Neural progenitor cell (in vitro differentiated cells): Measurements from ENCODE around the gene LMX1B. TPM values are rescaled to one million over a fixed set of nuclear protein-coding genes. Genes with fewer than 3 reads are reported as not detected.

ENCODE experiments used
- DNase-seq: peaks from one replicate; pipeline ENCODE4 v3.0.0-alpha.2; 2016; ENCODE audit warnings: low spot score
- H2AFZ ChIP-seq: fragments of 200-600 bp; sonication (generic); replicated peaks from 2 replicates; pipeline ENCODE4 v1.6.1; 2016; ENCODE audit warnings: antibody characterized with exemption
- H3F3A ChIP-seq: fragments of 200-600 bp; sonication (generic); 2 replicates; pipeline ENCODE4 v1.6.1; 2016; ENCODE audit warnings: antibody characterized with exemption, low read depth
- H3K27ac ChIP-seq: fragments of 200-600 bp; sonication (generic); 2 replicates; pipeline ENCODE4 v1.5.1; 2016; ENCODE audit warnings: mild to moderate bottlenecking
- H3K27me3 ChIP-seq: fragments of 200-600 bp; sonication (generic); 2 replicates; pipeline ENCODE4 v1.6.1; 2016; ENCODE audit warnings: mild to moderate bottlenecking, moderate library complexity
- H3K36me3 ChIP-seq: fragments of 200-600 bp; sonication (generic); 2 replicates; pipeline ENCODE4 v1.5.1; 2016
- H3K4me1 ChIP-seq: fragments of 200-600 bp; sonication (generic); 2 replicates; pipeline ENCODE4 v1.6.1; 2016; ENCODE audit warnings: mixed run types
- H3K4me2 ChIP-seq: fragments of 200-600 bp; sonication (generic); 2 replicates; pipeline ENCODE4 v1.6.1; 2016
- H3K4me3 ChIP-seq: fragments of 200-600 bp; sonication (generic); 2 replicates; pipeline ENCODE4 v1.5.1; 2016
- H3K79me2 ChIP-seq: fragments of 200-600 bp; sonication (generic); 2 replicates; pipeline ENCODE4 v1.6.1; 2016; ENCODE audit warnings: low read depth
- H3K9ac ChIP-seq: fragments of 200-600 bp; sonication (generic); 2 replicates; pipeline ENCODE4 v1.6.1; 2016
- H3K9me3 ChIP-seq: fragments of 200-600 bp; sonication (generic); 2 replicates; pipeline ENCODE4 v1.5.1; 2016; ENCODE audit warnings: low read depth
- H4K20me1 ChIP-seq: fragments of 200-600 bp; sonication (generic); 2 replicates; pipeline ENCODE4 v1.6.1; 2016; ENCODE audit warnings: low read depth
- H3K27ac Mint-ChIP-seq: 3 replicates; pipeline ENCODE4 v1.8.0; 2021; ENCODE audit warnings: mixed read lengths
- H3K27me3 Mint-ChIP-seq: 2 replicates; pipeline ENCODE4 v1.8.0; 2022; ENCODE audit warnings: low read depth, mild to moderate bottlenecking, inconsistent platforms, moderate library complexity, mixed read lengths; ENCODE audit not compliant: insufficient read depth
- H3K36me3 Mint-ChIP-seq: 3 replicates; pipeline ENCODE4 v1.8.0; 2021; ENCODE audit warnings: mixed read lengths
- H3K4me1 Mint-ChIP-seq: 3 replicates; pipeline ENCODE4 v1.8.0; 2021; ENCODE audit warnings: mixed read lengths
- H3K4me3 Mint-ChIP-seq: 3 replicates; pipeline ENCODE4 v1.8.0; 2021; ENCODE audit warnings: mild to moderate bottlenecking, moderate library complexity, mixed read lengths
- H3K9me3 Mint-ChIP-seq: 3 replicates; pipeline ENCODE4 v1.8.0; 2020; ENCODE audit warnings: mixed read lengths
- EZH2 ChIP-seq: fragments of 200-600 bp; sonication (generic); IDR thresholded peaks from 2 replicates; pipeline ENCODE4 v1.6.1; 2017; ENCODE audit warnings: antibody characterized with exemption, mild to moderate bottlenecking, moderate library complexity
- EZH2phosphoT487 ChIP-seq: fragments of 200-600 bp; sonication (generic); IDR thresholded peaks from 2 replicates; pipeline ENCODE4 v1.6.1; 2017; ENCODE audit warnings: antibody characterized with exemption
- total RNA-seq: library from RNA; depleted of rRNA; stranded (reverse); fragments of >200 nt; gene quantifications from 2 replicates; pipeline ENCODE4 v1.2.3, GENCODE V29; 2015; ENCODE audit warnings: low replicate concordance
- TF ChIP-seq, protein P1 (sequence below): fragments of 200-600 bp; sonication (generic); IDR thresholded peaks from 2 replicates; pipeline ENCODE4 v1.5.1; 2017; ENCODE audit warnings: antibody characterized with exemption, mild to moderate bottlenecking

LMX1B gene
- total RNA-seq, 1 donor from 2014 or later: 0.19 TPM

DNA sequence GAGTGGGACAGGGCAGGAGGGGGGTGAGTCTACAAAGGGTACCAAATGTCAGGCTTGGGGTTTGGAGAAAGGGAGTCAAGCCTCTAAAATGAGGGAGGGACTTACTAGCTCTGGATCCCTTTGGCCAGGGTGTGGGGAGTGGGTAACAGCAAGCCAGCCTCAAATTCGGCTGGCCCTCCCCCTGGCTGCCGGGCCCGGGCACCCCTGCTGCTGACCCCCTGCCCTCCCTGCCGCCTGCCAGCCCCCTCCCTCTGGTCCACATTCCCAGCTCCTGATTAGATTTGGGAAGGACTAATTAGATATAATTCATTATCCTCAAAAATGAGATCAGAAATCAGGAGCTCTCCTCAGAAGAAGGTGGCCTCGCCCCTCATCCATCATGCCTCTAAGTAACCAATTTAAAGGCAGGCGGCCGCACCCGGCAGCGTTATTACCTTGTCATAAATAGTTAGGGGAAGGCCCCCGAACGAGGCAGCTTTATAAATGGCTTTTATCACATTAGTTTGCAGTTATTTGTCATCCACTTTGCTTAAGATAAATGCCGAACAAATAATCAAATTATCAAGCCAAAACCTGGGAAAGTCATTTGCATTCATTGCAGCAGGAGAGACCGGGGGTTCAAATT, 44.6 kb downstream of the LMX1B start:
- Histone ChIP-seq H3K9me3 (no peaks in the 10 kb centered on the region), H3K27ac (no peak overlapping the region), H3K4me2 (peak overlapping the region; percentile 60), H3F3A (peaks cover 24% of the 10 kb centered on the region), H4K20me1 (peaks cover 27% of the 10 kb centered on the region), H3K4me1 (peaks cover 38% of the 10 kb centered on the region), H2AFZ (no peak overlapping the region), H3K4me3 (no peak overlapping the region), H3K79me2 (no peaks in the 10 kb centered on the region), H3K27me3 (peaks cover 55% of the 10 kb centered on the region), H3K9ac (no peak overlapping the region), H3K36me3 (no peaks in the 10 kb centered on the region)
- Mint-ChIP-seq H3K27ac (peak overlapping the region; percentile 21), H3K36me3 (peaks cover 1% of the 10 kb centered on the region), H3K27me3 (peaks cover 43% of the 10 kb centered on the region), H3K9me3 (no peaks in the 10 kb centered on the region), H3K4me1 (peaks cover 54% of the 10 kb centered on the region), H3K4me3 (peak overlapping the region; percentile 15)
- no peak for TF ChIP-seq EZH2phosphoT487
- TF ChIP-seq, protein P1, sequence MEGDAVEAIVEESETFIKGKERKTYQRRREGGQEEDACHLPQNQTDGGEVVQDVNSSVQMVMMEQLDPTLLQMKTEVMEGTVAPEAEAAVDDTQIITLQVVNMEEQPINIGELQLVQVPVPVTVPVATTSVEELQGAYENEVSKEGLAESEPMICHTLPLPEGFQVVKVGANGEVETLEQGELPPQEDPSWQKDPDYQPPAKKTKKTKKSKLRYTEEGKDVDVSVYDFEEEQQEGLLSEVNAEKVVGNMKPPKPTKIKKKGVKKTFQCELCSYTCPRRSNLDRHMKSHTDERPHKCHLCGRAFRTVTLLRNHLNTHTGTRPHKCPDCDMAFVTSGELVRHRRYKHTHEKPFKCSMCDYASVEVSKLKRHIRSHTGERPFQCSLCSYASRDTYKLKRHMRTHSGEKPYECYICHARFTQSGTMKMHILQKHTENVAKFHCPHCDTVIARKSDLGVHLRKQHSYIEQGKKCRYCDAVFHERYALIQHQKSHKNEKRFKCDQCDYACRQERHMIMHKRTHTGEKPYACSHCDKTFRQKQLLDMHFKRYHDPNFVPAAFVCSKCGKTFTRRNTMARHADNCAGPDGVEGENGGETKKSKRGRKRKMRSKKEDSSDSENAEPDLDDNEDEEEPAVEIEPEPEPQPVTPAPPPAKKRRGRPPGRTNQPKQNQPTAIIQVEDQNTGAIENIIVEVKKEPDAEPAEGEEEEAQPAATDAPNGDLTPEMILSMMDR: no peak
- no peak for TF ChIP-seq EZH2
- no peak for DNase-seq

DNA sequence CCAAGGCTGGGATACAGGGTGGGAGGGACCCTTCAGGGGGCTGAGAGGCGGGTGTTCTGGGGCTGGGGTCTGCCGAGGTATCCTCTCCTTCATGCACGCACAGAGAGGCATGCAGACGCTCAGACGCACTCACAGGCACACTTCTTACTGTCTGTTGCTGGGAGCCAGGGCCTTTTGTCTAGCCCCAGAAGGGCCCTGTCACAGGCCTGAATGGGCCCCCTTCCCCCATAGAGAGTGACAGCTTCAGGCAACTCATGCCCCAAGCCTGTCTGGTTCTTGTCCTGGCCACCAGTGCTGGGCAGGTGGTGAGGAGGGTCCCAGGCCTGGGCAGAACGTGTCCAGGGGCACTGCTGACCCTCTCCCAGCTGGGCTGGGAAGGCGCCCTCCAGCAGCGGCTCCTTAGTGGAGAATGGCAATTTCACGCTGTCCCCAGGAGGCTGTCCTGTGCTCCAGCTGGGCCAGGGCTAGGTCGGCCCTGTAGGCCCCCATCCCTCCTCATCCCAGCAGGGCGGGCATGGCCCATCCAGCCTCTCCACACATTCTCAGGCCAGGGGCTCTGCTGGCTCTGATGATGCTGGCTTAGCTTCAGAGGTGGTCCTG, 45.3 kb downstream of the LMX1B start:
- H3K4me1 ChIP-seq: peaks cover 33% of the 10 kb centered on the region
- H4K20me1 ChIP-seq: peaks cover 32% of the 10 kb centered on the region
- Mint-ChIP-seq H3K27ac (peak overlapping the region; percentile 21), H3K36me3 (peaks cover 1% of the 10 kb centered on the region), H3K4me3 (no peak overlapping the region), H3K9me3 (no peaks in the 10 kb centered on the region), H3K4me1 (peaks cover 51% of the 10 kb centered on the region), H3K27me3 (peaks cover 38% of the 10 kb centered on the region)
- peaks cover 53% of the 10 kb centered on the region for H3K27me3 ChIP-seq
- TF ChIP-seq EZH2 (no peak), EZH2phosphoT487 (no peak)
- TF ChIP-seq, protein P1: no peak
- peak overlapping the region; percentile 60 for H3K4me2 ChIP-seq
- H3K9ac ChIP-seq: no peak overlapping the region
- no peaks in the 10 kb centered on the region for H3K9me3 ChIP-seq
- no peak overlapping the region for H2AFZ ChIP-seq
- no peaks in the 10 kb centered on the region for H3K79me2 ChIP-seq
- peaks cover 30% of the 10 kb centered on the region for H3F3A ChIP-seq
- H3K4me3 ChIP-seq: no peak overlapping the region
- H3K36me3 ChIP-seq: no peaks in the 10 kb centered on the region
- no peak overlapping the region for H3K27ac ChIP-seq
- DNase-seq: peak; percentile 68

DNA sequence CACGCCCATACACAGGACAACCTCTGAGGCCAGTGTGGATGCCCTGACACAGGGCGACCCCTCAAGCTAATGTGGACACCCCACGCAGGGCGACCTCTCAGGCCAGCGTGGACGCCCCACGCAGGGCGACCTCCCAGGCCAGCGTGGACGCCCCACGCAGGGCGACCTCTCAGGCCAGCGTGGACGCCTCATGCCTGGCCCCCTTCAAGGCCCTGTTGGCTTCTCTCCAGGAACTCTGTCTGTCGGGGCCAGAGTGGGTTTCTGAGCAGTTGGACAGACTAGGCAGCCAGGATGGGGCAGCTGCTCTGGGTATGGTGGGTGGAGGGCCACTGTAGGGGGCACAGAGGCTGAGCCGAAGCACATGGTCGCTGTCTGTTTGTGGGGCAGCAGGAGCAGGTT, 47.4 kb downstream of the LMX1B start:
- TF ChIP-seq, protein P1: no peak
- TF ChIP-seq EZH2: no peak
- Histone ChIP-seq H3K27ac (no peak overlapping the region), H3K4me2 (no peak overlapping the region), H3K36me3 (no peaks in the 10 kb centered on the region), H3K79me2 (no peaks in the 10 kb centered on the region), H3F3A (peaks cover 46% of the 10 kb centered on the region), H3K27me3 (peaks cover 52% of the 10 kb centered on the region), H3K9me3 (no peaks in the 10 kb centered on the region), H3K4me3 (no peak overlapping the region), H3K4me1 (peaks cover 52% of the 10 kb centered on the region), H4K20me1 (peaks cover 37% of the 10 kb centered on the region), H3K9ac (no peak overlapping the region), H2AFZ (no peak overlapping the region)
- Mint-ChIP-seq H3K27me3 (peaks cover 29% of the 10 kb centered on the region), H3K4me3 (peak overlapping the region; percentile 19), H3K4me1 (peaks cover 63% of the 10 kb centered on the region), H3K27ac (no peak overlapping the region), H3K9me3 (no peaks in the 10 kb centered on the region), H3K36me3 (peaks cover 1% of the 10 kb centered on the region)
- no peak for DNase-seq
